ENCODE measurements around the gene AGBL4. TPM values are rescaled to one million over a fixed set of nuclear protein-coding genes. Genes with fewer than 3 reads are reported as not detected.
"Not testable (repeated sequence)": the region's sequence is repeated elsewhere in the genome, so short reads cannot be mapped to it uniquely, and the experiment has no call there.

AGBL4 gene
- not detected in 2 replicates for total RNA-seq

DNA sequence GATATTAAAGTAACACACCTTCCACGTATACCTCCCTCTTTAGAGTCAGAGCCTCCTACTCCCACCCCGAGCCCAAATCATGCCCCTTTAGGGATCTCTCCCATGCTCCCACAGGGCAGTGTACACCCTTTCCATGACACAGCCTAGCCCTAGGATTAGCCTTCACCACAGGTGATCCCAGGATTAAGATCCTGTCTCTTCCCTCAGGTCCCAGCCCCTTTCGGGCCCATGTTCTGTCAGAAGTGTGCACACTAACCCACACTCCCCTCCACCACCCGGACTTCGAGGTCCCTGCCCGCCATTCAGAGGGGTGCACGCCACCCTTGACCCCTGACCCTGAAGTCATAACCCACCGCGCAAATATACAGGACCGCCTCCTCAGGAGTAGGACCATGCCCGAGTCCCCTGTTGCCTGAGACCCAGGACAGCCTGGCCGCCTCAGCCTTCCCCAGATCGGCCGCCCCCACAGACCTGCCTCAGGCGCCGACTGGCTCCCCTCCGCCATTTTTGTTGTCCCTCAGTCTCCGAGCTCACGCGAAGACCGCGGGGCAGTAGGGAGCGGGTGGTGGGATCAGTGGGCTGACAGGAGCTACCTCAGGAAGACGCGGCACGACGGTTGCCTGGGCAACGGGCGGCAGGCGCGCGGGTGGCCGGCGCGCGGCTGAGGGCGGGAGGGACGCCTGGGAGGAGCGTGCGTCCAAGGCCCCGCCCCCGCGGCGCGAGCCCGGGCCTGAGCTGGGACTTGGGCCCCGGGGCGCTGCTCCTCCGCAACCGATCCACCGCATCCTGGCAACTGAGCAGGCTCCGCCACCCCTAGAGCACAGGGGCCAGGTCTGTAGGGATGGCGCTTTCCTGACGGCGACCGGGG is at the start of gene AGBL4:
AGBL4 (minus strand) TSS at position 663 of the 868 bp plus-strand sequence.
- Mint-ChIP-seq H3K4me3 (no peak within 1 kb of the TSS), H3K9me3 (no peaks in the 10 kb centered on the region), H3K27ac (no peak within 1 kb of the TSS), H3K36me3 (ENCODE audit: low read depth) (no peaks in the 10 kb centered on the region), H3K4me1 (ENCODE audit: low read depth) (no peaks in the 10 kb centered on the region), H3K27me3 (ENCODE audit: insufficient read depth) (peaks cover 6% of the 10 kb centered on the region)
- intact Hi-C loops (cut with micrococcal nuclease): no loop called here
- no peak for DNase-seq (ENCODE audit: low spot score)

DNA sequence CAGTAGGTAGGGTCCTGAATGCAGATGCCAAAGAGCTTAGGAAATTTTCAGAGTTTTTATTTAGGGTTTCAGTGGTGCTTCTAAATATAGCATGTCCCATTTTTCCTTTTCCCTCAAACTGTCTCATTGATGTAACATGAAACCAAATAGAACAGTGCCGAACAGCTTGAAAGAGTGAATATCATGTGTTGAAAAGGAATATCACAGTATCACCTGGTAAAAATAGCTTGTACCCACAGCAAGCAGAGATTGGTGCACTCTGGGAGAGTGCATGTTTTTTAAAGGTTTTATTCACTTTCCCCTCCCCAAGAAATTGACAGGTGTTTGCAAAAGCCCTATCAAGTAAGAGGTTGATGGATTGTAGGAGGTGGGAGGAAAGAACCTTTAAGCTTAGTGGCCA is 43.1 kb upstream of the AGBL4 start:
- peaks cover 2% of the 10 kb centered on the region for H3K27me3 Mint-ChIP-seq (ENCODE audit: insufficient read depth)
- H3K4me3 Mint-ChIP-seq: no peak overlapping the region
- H3K4me1 Mint-ChIP-seq (ENCODE audit: low read depth): no peaks in the 10 kb centered on the region
- H3K9me3 Mint-ChIP-seq: no peaks in the 10 kb centered on the region
- no peaks in the 10 kb centered on the region for H3K36me3 Mint-ChIP-seq (ENCODE audit: low read depth)
- intact Hi-C loops (cut with micrococcal nuclease): no loop called here
- no peak overlapping the region for H3K27ac Mint-ChIP-seq
- DNase-seq (ENCODE audit: low spot score): no peak

DNA sequence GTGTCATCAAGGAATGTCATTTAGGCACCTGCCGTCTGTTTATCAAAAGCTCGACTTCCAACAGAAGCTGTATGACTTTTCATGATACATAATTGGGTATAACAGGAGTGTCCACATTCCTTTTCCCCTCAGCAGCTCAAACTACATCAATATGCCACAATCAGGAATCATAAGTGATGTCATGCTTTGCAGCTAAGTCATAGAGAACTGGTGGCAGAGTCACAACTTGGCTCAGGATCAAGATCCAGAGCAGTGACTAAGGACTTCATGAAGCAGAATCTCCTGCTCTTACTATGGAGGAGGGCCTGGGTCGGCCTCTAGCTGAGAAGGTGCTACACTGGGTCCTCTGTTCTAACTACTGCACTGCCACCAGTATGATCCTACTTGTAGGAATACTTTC is 36.5 kb upstream of the AGBL4 start:
- Mint-ChIP-seq H3K27ac (no peak overlapping the region), H3K36me3 (ENCODE audit: low read depth) (no peaks in the 10 kb centered on the region), H3K4me3 (no peak overlapping the region), H3K27me3 (ENCODE audit: insufficient read depth) (no peaks in the 10 kb centered on the region), H3K9me3 (no peaks in the 10 kb centered on the region), H3K4me1 (ENCODE audit: low read depth) (no peaks in the 10 kb centered on the region)
- intact Hi-C loops (cut with micrococcal nuclease): no loop called here
- no peak for DNase-seq (ENCODE audit: low spot score)

DNA sequence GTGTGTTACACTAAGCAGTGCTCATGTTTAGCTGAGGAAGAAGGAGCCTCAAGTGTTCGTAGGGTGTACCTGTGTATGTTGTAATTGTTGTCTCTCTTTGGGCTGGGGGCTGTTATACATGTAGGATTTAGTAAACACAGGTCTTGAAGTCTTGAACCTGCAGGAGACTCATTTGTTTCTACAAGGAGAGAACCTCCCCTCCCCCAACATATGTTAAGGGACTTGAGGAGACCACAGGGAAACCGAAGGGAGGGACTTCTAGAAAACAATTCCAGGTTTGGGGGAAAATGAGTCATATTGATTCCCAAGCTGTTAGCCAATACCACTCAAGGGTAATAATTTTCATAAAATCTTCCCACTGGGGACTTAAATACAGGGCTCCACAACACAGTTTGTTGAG is 25.0 kb upstream of the AGBL4 start:
- Mint-ChIP-seq H3K36me3 (ENCODE audit: low read depth) (no peaks in the 10 kb centered on the region), H3K27me3 (ENCODE audit: insufficient read depth) (peaks cover 25% of the 10 kb centered on the region), H3K4me3 (no peak overlapping the region), H3K4me1 (ENCODE audit: low read depth) (no peaks in the 10 kb centered on the region), H3K27ac (no peak overlapping the region), H3K9me3 (no peaks in the 10 kb centered on the region)
- DNase-seq (ENCODE audit: low spot score): no peak
- intact Hi-C loops (cut with micrococcal nuclease): no loop called here

DNA sequence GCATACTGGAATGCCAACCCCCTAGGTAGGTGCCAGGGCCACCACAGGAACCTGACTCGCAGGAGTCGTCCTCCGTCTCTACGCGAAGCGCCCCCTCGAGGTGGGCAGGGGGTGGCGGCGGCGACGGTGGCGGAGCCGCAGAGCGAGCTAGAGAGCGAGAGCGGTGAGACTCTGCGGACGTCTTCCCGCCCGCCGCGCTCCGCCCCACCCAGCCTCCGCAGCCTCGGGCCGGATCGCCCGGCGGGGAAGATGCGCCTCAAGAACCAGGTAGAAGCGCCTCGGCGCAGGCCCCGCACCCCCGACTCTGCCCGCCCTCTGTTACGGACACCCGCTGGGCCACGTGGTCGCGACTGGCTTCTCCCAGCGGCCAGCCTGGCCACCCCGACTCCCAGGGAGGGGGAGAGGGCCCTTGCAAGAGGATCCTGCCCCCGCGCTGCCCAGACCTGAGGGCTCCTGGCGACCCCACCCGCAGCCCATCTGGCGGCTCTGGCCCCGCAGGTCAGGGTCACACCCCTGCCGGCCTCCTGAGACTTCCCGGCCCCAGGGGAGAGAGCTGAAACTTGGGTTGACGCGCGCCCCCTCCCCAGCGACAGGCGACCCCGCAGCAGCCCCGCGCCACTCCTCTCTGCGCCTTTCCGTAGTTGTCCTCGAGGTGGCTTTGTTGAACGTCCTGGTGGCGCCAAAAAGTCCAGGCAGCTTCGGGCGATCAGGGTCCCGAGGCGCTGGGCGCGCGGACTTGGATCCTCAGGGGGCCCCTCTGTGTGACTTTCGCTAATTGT is 24.4 kb upstream of the AGBL4 start:
- H3K4me1 Mint-ChIP-seq (ENCODE audit: low read depth): no peaks in the 10 kb centered on the region
- H3K36me3 Mint-ChIP-seq (ENCODE audit: low read depth): no peaks in the 10 kb centered on the region
- no peak overlapping the region for H3K4me3 Mint-ChIP-seq
- no peak for DNase-seq (ENCODE audit: low spot score)
- no peaks in the 10 kb centered on the region for H3K9me3 Mint-ChIP-seq
- intact Hi-C loops (cut with micrococcal nuclease): no loop called here
- H3K27me3 Mint-ChIP-seq (ENCODE audit: insufficient read depth): peaks cover 25% of the 10 kb centered on the region
- no peak overlapping the region for H3K27ac Mint-ChIP-seq

DNA sequence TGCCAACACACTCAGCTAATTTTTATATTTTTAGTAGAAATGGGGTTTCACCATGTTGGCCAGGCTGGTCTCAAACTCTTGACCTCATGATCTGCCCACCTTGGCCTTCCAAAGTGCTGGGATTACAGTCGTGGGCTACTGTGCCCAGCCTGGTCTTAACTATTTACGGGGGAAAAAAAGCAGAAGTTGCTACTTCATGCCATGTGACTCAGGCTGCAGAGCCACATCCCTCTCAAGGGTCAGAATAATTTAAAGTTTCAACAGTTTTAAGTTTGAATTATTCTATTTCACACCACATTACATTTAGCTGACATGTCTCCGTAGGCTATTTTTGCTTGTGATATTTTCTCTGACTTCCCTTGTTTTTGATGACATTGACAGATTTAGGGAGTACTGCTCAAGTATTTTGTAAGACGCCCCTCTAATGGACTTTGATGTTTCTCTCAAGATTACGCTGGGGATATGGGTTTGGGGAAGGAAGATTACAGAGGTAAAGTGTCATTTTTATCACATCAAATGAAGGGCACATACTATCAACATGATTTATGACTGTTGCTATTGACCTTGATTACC is 14.6 kb upstream of the AGBL4 start:
- Mint-ChIP-seq H3K9me3 (no peaks in the 10 kb centered on the region), H3K36me3 (ENCODE audit: low read depth) (no peaks in the 10 kb centered on the region), H3K4me1 (ENCODE audit: low read depth) (no peaks in the 10 kb centered on the region), H3K4me3 (no peak overlapping the region), H3K27ac (no peak overlapping the region), H3K27me3 (ENCODE audit: insufficient read depth) (peaks cover 7% of the 10 kb centered on the region)
- DNase-seq (ENCODE audit: low spot score): no peak
- intact Hi-C loops (cut with micrococcal nuclease): no loop called here

DNA sequence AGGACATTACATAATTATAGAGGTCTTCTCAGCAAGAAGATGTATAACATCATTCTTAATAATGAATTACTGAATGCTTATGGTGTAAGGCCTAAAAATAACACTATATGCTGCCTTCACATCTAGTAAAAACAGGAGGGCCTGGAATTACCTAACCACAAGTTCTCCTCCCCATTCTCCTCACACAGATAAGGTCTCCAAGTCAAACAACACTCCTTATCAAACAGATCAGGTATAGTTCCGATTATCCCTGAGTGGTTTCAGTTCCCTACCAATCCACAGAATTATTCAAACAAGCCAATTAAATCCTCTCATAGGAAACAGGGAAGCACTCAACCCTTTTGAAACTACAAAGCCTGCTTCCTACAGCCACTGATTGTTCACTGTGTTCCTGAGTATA is 4.0 kb upstream of the AGBL4 start:
- Mint-ChIP-seq H3K4me3 (no peak overlapping the region), H3K27ac (no peak overlapping the region), H3K36me3 (ENCODE audit: low read depth) (no peaks in the 10 kb centered on the region), H3K27me3 (ENCODE audit: insufficient read depth) (peaks cover 6% of the 10 kb centered on the region), H3K9me3 (no peaks in the 10 kb centered on the region), H3K4me1 (ENCODE audit: low read depth) (no peaks in the 10 kb centered on the region)
- intact Hi-C loops (cut with micrococcal nuclease): no loop called here
- DNase-seq (ENCODE audit: low spot score): no peak

DNA sequence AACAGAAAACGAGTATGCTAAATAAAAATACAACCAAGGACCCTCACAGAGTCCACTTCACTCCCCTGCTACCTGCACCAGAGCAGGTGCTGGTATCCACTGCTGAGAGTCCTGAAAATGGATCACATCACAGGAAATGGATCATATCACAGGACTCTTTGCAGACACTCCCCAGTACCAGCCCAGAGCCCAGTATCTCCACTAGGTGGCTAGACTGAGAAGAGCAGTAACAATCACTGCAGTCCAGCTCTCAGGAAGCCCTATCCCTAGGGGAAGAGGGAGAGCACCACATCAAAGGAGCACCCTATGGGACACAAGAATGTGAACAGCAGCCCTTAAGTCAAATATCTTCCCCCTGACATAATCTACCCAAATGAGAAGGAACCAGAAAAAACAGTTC is 28.0 kb downstream of the AGBL4 start:
- Mint-ChIP-seq H3K4me3 (no peak overlapping the region), H3K4me1 (ENCODE audit: low read depth) (no peaks in the 10 kb centered on the region), H3K27ac (no peak overlapping the region), H3K27me3 (ENCODE audit: insufficient read depth) (no peaks in the 10 kb centered on the region), H3K36me3 (ENCODE audit: low read depth) (no peaks in the 10 kb centered on the region), H3K9me3 (peaks cover 3% of the 10 kb centered on the region)
- intact Hi-C loops (cut with micrococcal nuclease): no loop called here
- no peak for DNase-seq (ENCODE audit: low spot score)

DNA sequence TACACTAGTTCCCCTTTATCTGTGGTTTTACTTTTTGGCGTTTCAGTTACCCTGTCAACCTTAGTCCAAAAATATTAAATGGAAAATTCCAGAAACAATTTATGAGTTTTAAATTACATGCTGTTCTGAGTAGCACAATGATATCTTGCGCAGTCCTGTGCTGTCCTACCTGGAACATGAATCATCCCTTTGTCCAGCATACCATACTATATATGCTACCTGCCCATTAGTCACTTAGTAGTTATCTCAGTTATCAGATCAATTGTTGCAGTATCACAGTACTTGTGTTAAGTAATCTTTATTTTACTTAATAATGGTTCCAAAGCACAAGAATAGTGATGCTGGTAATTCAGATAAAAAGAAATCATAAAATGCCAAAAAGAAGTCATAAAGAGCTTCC is 52.7 kb downstream of the AGBL4 start:
- H3K36me3 Mint-ChIP-seq (ENCODE audit: low read depth): no peaks in the 10 kb centered on the region
- intact Hi-C loops (cut with micrococcal nuclease): no loop called here
- H3K27ac Mint-ChIP-seq: no peak overlapping the region
- no peak for DNase-seq (ENCODE audit: low spot score)
- H3K27me3 Mint-ChIP-seq (ENCODE audit: insufficient read depth): no peaks in the 10 kb centered on the region
- H3K4me3 Mint-ChIP-seq: no peak overlapping the region
- no peaks in the 10 kb centered on the region for H3K9me3 Mint-ChIP-seq
- no peaks in the 10 kb centered on the region for H3K4me1 Mint-ChIP-seq (ENCODE audit: low read depth)

DNA sequence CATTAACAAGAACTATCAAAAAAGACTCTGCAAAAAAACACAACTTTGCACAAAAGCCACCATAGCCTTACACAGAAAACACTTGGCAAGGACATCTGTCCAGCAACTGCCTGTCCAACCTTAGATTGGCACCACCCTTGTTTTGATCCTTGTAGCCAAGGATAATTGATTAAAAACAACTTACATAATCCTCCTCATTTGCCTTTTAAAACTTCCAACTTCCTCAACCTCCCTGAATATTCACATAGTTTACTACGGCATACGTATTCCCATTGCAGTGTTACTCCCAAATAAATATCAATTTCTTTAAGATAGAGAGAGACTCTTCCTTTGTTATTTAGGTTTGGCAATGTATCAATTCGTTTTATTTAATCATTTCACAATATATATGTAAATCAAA is 72.4 kb downstream of the AGBL4 start:
- H3K9me3 Mint-ChIP-seq: no peaks in the 10 kb centered on the region
- no peak for DNase-seq (ENCODE audit: low spot score)
- intact Hi-C loops (cut with micrococcal nuclease): no loop called here
- no peaks in the 10 kb centered on the region for H3K36me3 Mint-ChIP-seq (ENCODE audit: low read depth)
- no peaks in the 10 kb centered on the region for H3K4me1 Mint-ChIP-seq (ENCODE audit: low read depth)
- no peaks in the 10 kb centered on the region for H3K27me3 Mint-ChIP-seq (ENCODE audit: insufficient read depth)
- no peak overlapping the region for H3K4me3 Mint-ChIP-seq
- H3K27ac Mint-ChIP-seq: no peak overlapping the region

DNA sequence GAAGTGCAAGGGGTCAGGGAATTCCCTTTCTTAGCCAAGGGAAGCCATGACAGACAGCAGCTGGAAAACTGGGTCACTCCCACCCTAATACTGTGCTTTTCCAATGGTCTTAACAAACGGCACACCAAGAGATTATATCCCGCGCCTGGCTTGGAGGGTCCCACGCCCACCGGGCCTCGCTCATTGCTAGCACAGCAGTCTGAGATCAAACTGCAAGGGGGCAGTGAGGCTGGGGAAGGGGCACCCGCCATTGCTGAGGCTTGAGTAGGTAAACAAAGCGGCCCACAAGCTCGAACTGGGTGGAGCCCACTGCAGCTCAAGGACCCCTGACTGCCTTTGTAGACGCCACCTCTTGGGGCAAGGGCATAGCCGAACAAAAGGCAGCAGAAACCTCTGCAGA is 108.5 kb downstream of the AGBL4 start:
- H3K9me3 Mint-ChIP-seq; intact Hi-C loops (cut with micrococcal nuclease); H3K4me3 Mint-ChIP-seq; H3K27ac Mint-ChIP-seq; H3K36me3 Mint-ChIP-seq (ENCODE audit: low read depth); DNase-seq (ENCODE audit: low spot score); H3K27me3 Mint-ChIP-seq (ENCODE audit: insufficient read depth); H3K4me1 Mint-ChIP-seq (ENCODE audit: low read depth): not testable (repeated sequence)

DNA sequence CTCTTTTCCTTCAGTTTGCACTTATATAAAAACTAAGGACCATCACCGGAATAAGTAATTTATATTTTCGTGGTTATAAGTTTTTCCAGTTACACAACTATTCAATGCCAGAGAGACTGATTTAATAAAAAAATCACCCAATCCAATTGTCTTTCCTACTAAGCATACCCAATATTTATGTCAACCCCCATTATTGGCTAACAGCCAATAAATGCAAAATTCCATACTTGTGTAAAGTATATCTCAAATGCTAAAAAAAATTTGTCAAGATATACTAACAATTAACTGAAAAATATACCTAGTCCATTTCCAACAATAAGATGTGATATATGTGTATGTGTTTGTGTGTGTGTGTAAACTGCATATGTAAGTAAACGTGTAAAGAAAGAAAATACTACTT is 117.4 kb downstream of the AGBL4 start:
- intact Hi-C loops (cut with micrococcal nuclease): no loop called here

DNA sequence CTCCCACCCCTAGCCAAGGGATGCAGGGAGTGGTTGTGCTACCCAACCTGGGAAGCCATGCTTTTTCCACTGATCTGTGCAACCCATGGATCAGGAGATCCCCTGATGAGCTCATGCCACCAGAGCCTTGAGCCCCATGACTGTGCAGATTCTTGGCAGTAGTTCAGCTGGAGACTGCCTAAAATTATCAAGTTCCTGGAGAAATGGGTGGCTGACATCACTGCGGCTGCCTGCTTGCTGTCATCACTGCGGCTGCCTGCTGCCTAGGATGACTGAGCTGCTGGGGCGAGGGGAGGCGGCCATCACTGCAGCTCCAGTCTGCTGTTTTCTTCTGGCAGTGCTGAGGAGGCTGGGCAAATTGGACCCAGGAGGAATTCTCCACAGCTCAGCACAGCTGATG is 159.2 kb downstream of the AGBL4 start:
- DNase-seq (ENCODE audit: low spot score): no peak
- H3K27me3 Mint-ChIP-seq (ENCODE audit: insufficient read depth): no peaks in the 10 kb centered on the region
- H3K4me1 Mint-ChIP-seq (ENCODE audit: low read depth): no peaks in the 10 kb centered on the region
- intact Hi-C loops (cut with micrococcal nuclease): no loop called here
- H3K27ac Mint-ChIP-seq: no peak overlapping the region
- H3K9me3 Mint-ChIP-seq: peaks cover 15% of the 10 kb centered on the region
- no peak overlapping the region for H3K4me3 Mint-ChIP-seq
- H3K36me3 Mint-ChIP-seq (ENCODE audit: low read depth): no peaks in the 10 kb centered on the region

More for the DNA sequence above, 117.4 kb downstream of the AGBL4 start:
- Mint-ChIP-seq H3K4me1 (ENCODE audit: low read depth) (no peaks in the 10 kb centered on the region), H3K9me3 (peaks cover 6% of the 10 kb centered on the region), H3K4me3 (no peak overlapping the region), H3K36me3 (ENCODE audit: low read depth) (no peaks in the 10 kb centered on the region), H3K27ac (no peak overlapping the region), H3K27me3 (ENCODE audit: insufficient read depth) (no peaks in the 10 kb centered on the region)
- DNase-seq (ENCODE audit: low spot score): no peak

Measured in activated T-helper 1 cell treated with anti-CD3 and anti-CD28 coated beads, Interleukin-12 subunit alpha, Interleukin-12 subunit beta, Interleukin-2, Interleukin-4 antibody, amounts not matched to agents 30 ng/mL and 10 ng/mL and 1 ng/mL, durations not matched to agents 14 hours and 24 hours and 36 hours (primary cell).